GM18505 (cell line): ENCODE measurements around the gene THBS2.

Experiments used
- ATAC-seq: cut with Tn5 transposase; IDR thresholded peaks from one replicate; pipeline ENCODE4 v1.9.1; 2021; ENCODE audit not compliant: unreplicated experiment
- POLR2A ChIP-seq: IDR thresholded peaks from 4 replicates; pipeline ENCODE4 v1.6.1; 2011; ENCODE audit warnings: borderline replicate concordance; ENCODE audit not compliant: insufficient read depth, insufficient read length; ENCODE audit errors: extremely low read depth

The THBS2 gene

DNA sequence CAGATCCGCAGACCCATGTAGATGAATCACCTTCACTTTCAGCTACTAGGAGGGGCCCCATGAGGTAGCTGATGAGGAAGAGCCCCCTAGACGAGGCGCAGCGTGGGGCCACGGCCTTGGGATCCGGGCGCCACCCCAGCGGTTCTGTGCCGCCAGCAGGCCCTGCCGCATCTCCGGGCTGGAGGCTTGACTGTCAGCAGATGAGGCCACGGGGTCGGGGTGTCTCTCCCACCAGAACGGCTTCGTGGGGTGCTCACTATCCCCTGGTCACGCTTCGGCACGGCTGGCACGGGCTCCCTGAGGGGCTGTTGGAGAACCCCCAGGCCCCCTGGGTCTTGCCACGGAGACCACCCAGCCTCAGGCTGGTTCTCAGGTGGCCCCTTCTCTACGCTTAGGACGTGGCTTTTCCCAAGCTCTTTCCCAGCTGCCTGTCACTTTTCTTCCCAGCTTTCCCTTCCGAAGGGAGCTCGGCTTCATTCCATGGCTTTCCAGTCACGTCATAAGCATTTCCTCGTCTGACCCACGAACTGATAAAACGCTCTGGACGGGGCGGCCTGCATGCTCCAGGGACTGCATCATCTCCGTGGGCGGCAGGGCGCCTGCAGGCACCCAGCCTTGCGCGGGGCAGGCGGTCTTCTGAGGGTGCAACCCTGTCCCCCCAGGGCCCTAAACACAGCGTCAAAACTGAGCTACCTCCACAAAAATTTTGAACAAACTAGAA is 85.9 kb downstream of the THBS2 start:
- no peak for ATAC-seq
- TF ChIP-seq POLR2A, result no peak

- TF ChIP-seq POLR2A, result no peak
- ATAC-seq, result no peak
These were observed 86.6 kb downstream of the THBS2 start for GRCh38 chr6:169166896-169167580.
